ENCODE results near the gene MIX23. TPM values are rescaled to one million over a fixed set of nuclear protein-coding genes. Genes with fewer than 3 reads are reported as not detected.

MIX23 gene
- total and polyA plus RNA-seq, 12 donors = 10.6 to 118 (median 36.9) TPM

DNA sequence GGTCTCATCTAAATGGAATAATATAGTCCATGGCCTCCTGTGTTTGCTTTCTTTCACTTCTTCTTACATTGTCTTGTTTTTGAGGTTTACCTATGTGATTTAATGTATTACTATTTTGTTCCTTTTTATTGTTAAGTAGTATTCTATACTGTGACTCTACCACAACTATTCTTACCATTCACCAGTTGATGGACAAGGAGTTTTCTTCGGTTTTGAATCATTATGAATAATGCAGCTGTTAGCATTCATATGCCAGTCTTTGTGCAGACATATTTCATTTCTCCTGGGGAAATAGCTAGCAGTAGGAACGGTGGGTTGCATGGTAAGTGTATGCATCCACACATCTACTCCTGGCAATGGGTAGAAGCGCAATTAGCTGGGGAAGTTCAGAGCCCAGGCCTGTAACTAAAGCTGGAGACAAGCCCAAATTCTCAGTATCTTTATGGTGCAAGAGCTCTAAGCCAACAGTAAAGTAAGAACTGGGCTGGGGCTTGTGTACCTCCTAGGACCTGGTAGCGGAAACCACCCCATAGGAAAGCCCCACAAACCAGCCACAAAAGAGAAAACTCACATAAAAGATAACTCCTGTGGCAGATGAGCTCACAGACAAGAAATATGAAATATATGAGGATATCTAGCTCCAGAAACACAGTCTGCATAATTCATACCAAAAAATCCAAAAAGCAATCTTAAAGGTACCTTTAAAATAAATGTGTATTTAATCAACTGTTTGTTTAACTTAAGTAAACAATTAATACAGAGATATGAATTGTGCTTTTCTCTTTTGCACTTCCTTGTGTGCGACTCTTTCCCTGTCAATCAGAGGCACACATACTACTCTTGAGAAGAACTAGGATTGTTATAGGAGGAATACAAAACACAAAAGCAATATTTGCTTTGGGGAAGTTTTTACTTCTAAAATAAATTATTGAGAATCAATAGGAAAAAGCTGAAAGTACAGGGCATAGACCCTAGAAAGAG lies 60.6 kb downstream of the MIX23 start:
- no peak for DNase-seq
- Histone ChIP-seq H3K27ac (no peak overlapping the region), H3K36me3 (replicated peaks in 1 of 2) (no peaks in the 10 kb centered on the region), H3K4me3 (no peak overlapping the region), H3K4me1 (replicated peaks in 1 of 2) (no peaks in the 10 kb centered on the region), H3K27me3 (no peaks in the 10 kb centered on the region), H3K9me3 (replicated peaks in 1 of 3) (peaks cover 0 to 5% (median 0%) of the 10 kb centered on the region in 3 donors)
- 82 to 85% (median 83%) methylated on average over 5 of the region's 5 CpGs for WGBS, 4 donors
- TF ChIP-seq POLR2A (IDR thresholded peaks at IDR 0.05) (no peak), CTCF (IDR thresholded peaks at IDR 0.05) (no peak)
- intact Hi-C loops (cut with DNase I) = no loop called here

- no peak for DNase-seq
- intact Hi-C loops (cut with DNase I) = no loop called here
- H3K27ac ChIP-seq = no peak overlapping the region
- H3K4me1 ChIP-seq (replicated peaks in 1 of 2) = no peaks in the 10 kb centered on the region
- H3K36me3 ChIP-seq (replicated peaks in 1 of 2) = no peaks in the 10 kb centered on the region
- TF ChIP-seq CTCF (IDR thresholded peaks at IDR 0.05) (no peak), POLR2A (IDR thresholded peaks at IDR 0.05) (no peak)
- no peak overlapping the region for H3K4me3 ChIP-seq
- WGBS, 4 donors = 89 to 95% (median 92%) methylated on average over 2 of the region's 2 CpGs
- peaks cover 0 to 5% (median 0%) of the 10 kb centered on the region in 3 donors for H3K9me3 ChIP-seq (replicated peaks in 1 of 3)
- no peaks in the 10 kb centered on the region for H3K27me3 ChIP-seq
Observed at GRCh38 chr3:122318620-122319019, 64.4 kb downstream of the MIX23 start.

DNA sequence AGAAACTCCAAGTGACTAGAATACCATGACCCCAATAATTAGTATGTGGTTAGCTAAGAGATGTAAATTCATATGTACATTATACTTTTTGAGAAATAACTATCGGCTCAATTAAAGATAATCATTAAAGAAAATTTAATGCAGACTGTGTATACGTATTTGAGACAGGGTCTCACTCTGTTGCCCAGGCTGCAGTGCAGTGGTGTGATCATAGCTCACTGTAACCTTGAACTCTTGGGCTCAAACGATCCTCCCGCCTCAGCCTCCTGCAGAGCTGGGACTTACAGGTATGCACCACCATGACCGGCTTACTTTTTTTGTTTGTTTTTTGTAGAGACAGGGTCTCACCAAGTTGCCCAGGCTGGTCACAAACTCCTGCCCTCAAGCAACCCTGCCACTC lies 66.7 kb downstream of the MIX23 start:
- DNase-seq = no peak
- 53 to 82% (median 66%) methylated on average over 5 of the region's 5 CpGs for WGBS, 4 donors
- TF ChIP-seq POLR2A (IDR thresholded peaks at IDR 0.05) = no peak
- no peak for TF ChIP-seq CTCF (IDR thresholded peaks at IDR 0.05)
- Histone ChIP-seq H3K36me3 (replicated peaks in 1 of 2) (no peaks in the 10 kb centered on the region), H3K27me3 (no peaks in the 10 kb centered on the region), H3K27ac (no peak overlapping the region), H3K9me3 (replicated peaks in 1 of 3) (peaks cover 0 to 5% (median 0%) of the 10 kb centered on the region in 3 donors), H3K4me3 (no peak overlapping the region), H3K4me1 (replicated peaks in 1 of 2) (no peaks in the 10 kb centered on the region)
- intact Hi-C loops (cut with DNase I) = no loop called here

- Histone ChIP-seq H3K27me3 (no peaks in the 10 kb centered on the region), H3K27ac (no peak overlapping the region), H3K4me1 (replicated peaks in 1 of 2) (no peaks in the 10 kb centered on the region), H3K36me3 (replicated peaks in 1 of 2) (no peaks in the 10 kb centered on the region), H3K9me3 (replicated peaks in 1 of 3) (peaks cover 0 to 5% (median 0%) of the 10 kb centered on the region in 3 donors), H3K4me3 (no peak overlapping the region)
- DNase-seq = no peak
- intact Hi-C loops (cut with DNase I) = no loop called here
- TF ChIP-seq POLR2A (IDR thresholded peaks at IDR 0.05) (no peak), CTCF (IDR thresholded peaks at IDR 0.05) (no peak)
- WGBS, 4 donors = 29 to 56% (median 52%) methylated on average over 4 of the region's 4 CpGs
Observed at GRCh38 chr3:122315619-122316018, 67.4 kb downstream of the MIX23 start.
